ENCODE measurements around the gene MBLAC1.

Gene MBLAC1

DNA sequence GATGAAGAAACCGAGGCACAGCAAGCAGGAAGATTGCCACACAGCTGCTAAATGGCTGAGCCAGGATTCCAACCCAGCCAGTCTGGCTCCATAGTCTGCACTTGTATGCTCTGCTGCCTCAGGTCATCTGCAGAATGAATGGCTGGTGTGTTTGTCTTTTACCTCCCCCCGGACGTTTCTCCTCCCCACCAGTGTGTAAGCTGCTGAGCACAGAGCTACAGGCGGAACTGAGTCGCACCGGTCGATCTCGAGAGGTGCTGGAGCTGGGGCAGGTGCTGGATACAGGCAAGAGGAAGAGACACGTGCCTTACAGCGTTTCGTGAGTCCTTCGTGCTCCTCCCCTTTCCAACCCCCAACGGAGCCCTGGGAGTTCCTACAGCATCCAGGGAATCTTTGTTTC, 4.7 kb upstream of the MBLAC1 start:
- no peak for DNase-seq (ENCODE audit: extremely low spot score)

GRCh38 chr7:100122568-100122967, 4.2 kb upstream of the MBLAC1 start:
- ChIA-PET CTCF (no interaction called here), POLR2A (interaction anchor here (1.1 to 6.0 kb wide), 2 partner anchors 20 to 307 kb away, joined by 3 to 80 read pairs; partner anchors contain the start of genes AP4M1 and MCM7)
- DNase-seq (ENCODE audit: extremely low spot score) = no peak
- TF ChIP-seq BHLHE40 (IDR thresholded peaks at IDR 0.05; ENCODE audit: borderline replicate concordance) (no peak), FOXM1 (IDR thresholded peaks at IDR 0.05; ENCODE audit: borderline replicate concordance) (no peak), CTBP1 (IDR thresholded peaks at IDR 0.05; ENCODE audit: borderline replicate concordance) (no peak), ELF4 (IDR thresholded peaks at IDR 0.05) (no peak), ARNT (IDR thresholded peaks at IDR 0.05) (no peak), NFRKB (IDR thresholded peaks at IDR 0.05) (no peak), PKNOX1 (IDR thresholded peaks at IDR 0.05) (no peak), SP1 (IDR thresholded peaks at IDR 0.05) (no peak)

More for the DNA sequence above, 4.7 kb upstream of the MBLAC1 start:
- ChIA-PET POLR2A (interaction anchor here (1.1 to 6.0 kb wide), 2 partner anchors 20 to 307 kb away, joined by 3 to 80 read pairs; partner anchors contain the start of genes AP4M1 and MCM7), CTCF (no interaction called here)
- TF ChIP-seq FOXM1 (IDR thresholded peaks at IDR 0.05; ENCODE audit: borderline replicate concordance) (no peak), FOXK2 (IDR thresholded peaks at IDR 0.05) (no peak), PKNOX1 (IDR thresholded peaks at IDR 0.05) (no peak), TARDBP (IDR thresholded peaks at IDR 0.05) (no peak), ARNT (IDR thresholded peaks at IDR 0.05) (no peak), ELF4 (IDR thresholded peaks at IDR 0.05) (no peak), NFRKB (IDR thresholded peaks at IDR 0.05) (no peak), LEF1 (IDR thresholded peaks at IDR 0.05; ENCODE audit: borderline replicate concordance) (no peak), SUZ12 (IDR thresholded peaks at IDR 0.05) (no peak), CTBP1 (IDR thresholded peaks at IDR 0.05; ENCODE audit: borderline replicate concordance) (no peak), BHLHE40 (IDR thresholded peaks at IDR 0.05; ENCODE audit: borderline replicate concordance) (no peak), ZNF384 (IDR thresholded peaks at IDR 0.05) (no peak), FOXA1 (IDR thresholded peaks at IDR 0.05) (no peak), HDGF (IDR thresholded peaks at IDR 0.05; ENCODE audit: borderline replicate concordance) (no peak), L3MBTL2 (conservative IDR thresholded peaks at IDR 0.05) (no peak), SP1 (IDR thresholded peaks at IDR 0.05) (no peak)

GRCh38 chr7:100124301-100125230, 2.2 kb upstream of the MBLAC1 start:
- DNase-seq (ENCODE audit: extremely low spot score) = no peak
- TF ChIP-seq FOXK2 (IDR thresholded peaks at IDR 0.05) (no peak), LEF1 (IDR thresholded peaks at IDR 0.05; ENCODE audit: borderline replicate concordance) (no peak), SP1 (IDR thresholded peaks at IDR 0.05) (no peak), CTBP1 (IDR thresholded peaks at IDR 0.05; ENCODE audit: borderline replicate concordance) (no peak), TARDBP (IDR thresholded peaks at IDR 0.05) (no peak), ZNF384 (IDR thresholded peaks at IDR 0.05) (no peak)
- ChIA-PET CTCF (interaction anchor here (1.0 kb wide), 1 partner anchor 17 kb away, joined by 3 read pairs; no protein-coding TSS in a partner anchor), POLR2A (interaction anchor here (0.6 to 6.0 kb wide), 5 partner anchors 17 to 42 kb away, joined by 3 to 80 read pairs (median 4); partner anchors contain the start of genes AP4M1 and MCM7)

- no peak for TF ChIP-seq CTBP1 (IDR thresholded peaks at IDR 0.05; ENCODE audit: borderline replicate concordance)
- TF ChIP-seq LEF1 (IDR thresholded peaks at IDR 0.05; ENCODE audit: borderline replicate concordance) = no peak
- no peak for TF ChIP-seq FOXA1 (IDR thresholded peaks at IDR 0.05)
- POLR2A ChIA-PET = interaction anchor here (0.6 to 6.0 kb wide), 13 partner anchors 12 to 301 kb away, joined by 3 to 80 read pairs (median 3); partner anchors contain the start of genes AP4M1, GJC3, MCM7 and TRIM4
- CTCF ChIA-PET = interaction anchor here (1.7 kb wide), 1 partner anchor 147 kb away, joined by 3 read pairs; no protein-coding TSS in a partner anchor
- DNase-seq (ENCODE audit: extremely low spot score) = no peak
These were observed 382 bp upstream of the MBLAC1 start for GRCh38 chr7:100126239-100126930.

GRCh38 chr7:100127866-100128636, 1.3 kb downstream of the MBLAC1 start:
- TF ChIP-seq BHLHE40 (IDR thresholded peaks at IDR 0.05; ENCODE audit: borderline replicate concordance) = no peak
- no peak for TF ChIP-seq FOXK2 (IDR thresholded peaks at IDR 0.05)
- TF ChIP-seq ARNT (IDR thresholded peaks at IDR 0.05) = no peak
- TF ChIP-seq CTBP1 (IDR thresholded peaks at IDR 0.05; ENCODE audit: borderline replicate concordance) = no peak
- TF ChIP-seq TARDBP (IDR thresholded peaks at IDR 0.05) = no peak
- no peak for TF ChIP-seq FOXM1 (IDR thresholded peaks at IDR 0.05; ENCODE audit: borderline replicate concordance)
- TF ChIP-seq L3MBTL2 (conservative IDR thresholded peaks at IDR 0.05) = no peak
- TF ChIP-seq HDGF (IDR thresholded peaks at IDR 0.05; ENCODE audit: borderline replicate concordance) = no peak
- no peak for TF ChIP-seq ELF4 (IDR thresholded peaks at IDR 0.05)
- TF ChIP-seq ZNF384 (IDR thresholded peaks at IDR 0.05) = no peak
- TF ChIP-seq SP1 (IDR thresholded peaks at IDR 0.05) = no peak
- TF ChIP-seq PKNOX1 (IDR thresholded peaks at IDR 0.05) = no peak
- no peak for TF ChIP-seq LEF1 (IDR thresholded peaks at IDR 0.05; ENCODE audit: borderline replicate concordance)
- peak; percentile 35 for DNase-seq (ENCODE audit: extremely low spot score)
- ChIA-PET CTCF (interaction anchor here (0.6 kb wide), 1 partner anchor 45 kb away, joined by 3 read pairs; no protein-coding TSS in a partner anchor), POLR2A (interaction anchor here (0.6 to 1.9 kb wide), 9 partner anchors 13 to 148 kb away, joined by 3 to 14 read pairs (median 3); partner anchors contain the start of genes AP4M1, LAMTOR4, MCM7 and ZKSCAN1)

All from HEK293T (cell line).